ENCODE results near the gene PADI6.
"Not testable (repeated sequence)": the region's sequence is repeated elsewhere in the genome, so short reads cannot be mapped to it uniquely, and the experiment has no call there.

The PADI6 gene

GRCh38 chr1:17371896-17372295 is at the start of gene PADI6:
Gene PADI6 (plus strand): TSS chr1:17372196. CDS start chr1:17372246, 50 bp downstream.
- no peak for DNase-seq

GRCh38 chr1:17328855-17329254 is 43.1 kb upstream of the PADI6 start:
- no peak for DNase-seq

DNA sequence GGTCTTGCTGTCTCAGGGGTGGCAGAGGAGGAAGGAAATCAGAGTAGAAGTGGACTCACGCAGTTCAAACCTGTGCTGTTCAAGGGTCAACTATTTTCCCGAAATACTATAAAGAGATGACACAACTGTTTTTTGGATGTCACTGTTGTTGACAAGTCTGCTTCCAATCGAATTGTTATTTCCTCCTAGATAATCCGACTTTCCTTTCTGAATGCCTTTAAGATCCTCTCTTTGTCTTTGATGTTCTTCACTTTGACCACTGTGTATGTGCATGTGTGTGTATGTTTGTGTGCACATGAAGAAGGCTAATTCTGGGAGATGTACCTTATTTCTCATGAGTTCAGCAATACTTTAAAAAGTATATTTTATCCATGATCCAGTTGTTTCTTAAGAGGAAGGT is 42.4 kb upstream of the PADI6 start:
- DNase-seq = no peak

DNA sequence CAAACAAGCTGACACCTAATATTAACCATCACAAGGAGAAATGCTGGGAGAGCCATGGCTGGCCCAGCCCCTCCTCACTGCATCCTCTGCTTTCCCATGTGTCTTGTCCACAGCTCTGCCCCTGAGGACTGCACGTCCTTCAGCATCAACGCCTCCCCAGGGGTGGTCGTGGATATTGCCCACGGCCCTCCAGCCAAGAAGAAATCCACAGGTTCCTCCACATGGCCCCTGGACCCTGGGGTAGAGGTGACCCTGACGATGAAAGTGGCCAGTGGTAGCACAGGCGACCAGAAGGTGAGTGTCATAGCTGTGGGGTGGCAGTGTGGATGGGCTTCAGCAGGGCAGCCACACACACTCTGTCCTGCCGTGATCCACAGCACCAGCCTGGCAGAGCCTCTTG is 41.1 kb upstream of the PADI6 start:
- no peak for DNase-seq

- DNase-seq = no peak
These were observed 38.9 kb upstream of the PADI6 start for GRCh38 chr1:17333081-17333480.

GRCh38 chr1:17335821-17336710 is 35.9 kb upstream of the PADI6 start:
- peak; percentile 76 for DNase-seq

GRCh38 chr1:17338706-17339493 is 33.1 kb upstream of the PADI6 start:
- DNase-seq = peak; percentile 40

- no peak for DNase-seq
These were observed 32.5 kb upstream of the PADI6 start for GRCh38 chr1:17339521-17339920.

- no peak for DNase-seq
These were observed 31.6 kb upstream of the PADI6 start for GRCh38 chr1:17340358-17340757.

- no peak for DNase-seq
These were observed 30.0 kb upstream of the PADI6 start for GRCh38 chr1:17342014-17342441.

- not testable (repeated sequence) for DNase-seq
These were observed 26.5 kb upstream of the PADI6 start for GRCh38 chr1:17345506-17345905.

GRCh38 chr1:17346046-17346789 is 25.8 kb upstream of the PADI6 start:
- no peak for DNase-seq

DNA sequence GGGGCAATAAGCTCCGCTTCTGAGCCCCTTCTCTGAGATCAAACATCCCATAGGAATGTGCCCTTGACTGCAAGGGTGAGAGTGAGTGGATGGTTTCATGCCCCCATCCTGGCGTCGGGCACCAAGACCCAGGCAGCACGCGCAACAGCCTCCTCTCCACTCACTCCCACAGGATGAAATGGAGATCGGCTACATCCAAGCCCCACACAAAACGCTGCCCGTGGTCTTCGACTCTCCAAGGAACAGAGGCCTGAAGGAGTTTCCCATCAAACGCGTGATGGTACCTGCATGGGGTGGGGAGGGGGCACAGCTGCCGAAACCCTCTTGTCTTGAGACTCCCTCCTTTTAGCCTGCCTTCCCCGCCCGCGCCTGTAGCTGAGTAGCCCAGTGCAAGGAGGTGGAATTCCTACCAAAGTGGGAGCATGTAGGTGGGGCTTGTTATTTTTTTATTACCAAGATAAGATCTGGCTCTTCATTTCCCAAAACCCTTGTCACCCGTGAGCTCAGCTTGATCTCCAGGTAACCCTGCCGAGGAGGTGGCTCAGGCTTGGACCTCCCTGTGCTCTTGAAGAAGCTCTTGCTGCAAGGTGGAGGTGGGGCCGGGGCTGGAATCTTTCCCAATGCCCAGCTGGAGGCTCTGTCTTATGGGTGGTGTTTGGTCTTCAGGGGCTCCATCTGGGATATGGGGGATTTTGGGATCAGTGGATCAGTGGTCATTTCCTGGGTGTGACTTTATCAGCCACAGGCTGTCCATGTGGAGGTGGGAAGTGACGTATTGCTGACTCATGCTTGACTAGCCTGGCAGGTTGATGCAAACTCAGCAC is 24.0 kb upstream of the PADI6 start:
- no peak for DNase-seq

DNA sequence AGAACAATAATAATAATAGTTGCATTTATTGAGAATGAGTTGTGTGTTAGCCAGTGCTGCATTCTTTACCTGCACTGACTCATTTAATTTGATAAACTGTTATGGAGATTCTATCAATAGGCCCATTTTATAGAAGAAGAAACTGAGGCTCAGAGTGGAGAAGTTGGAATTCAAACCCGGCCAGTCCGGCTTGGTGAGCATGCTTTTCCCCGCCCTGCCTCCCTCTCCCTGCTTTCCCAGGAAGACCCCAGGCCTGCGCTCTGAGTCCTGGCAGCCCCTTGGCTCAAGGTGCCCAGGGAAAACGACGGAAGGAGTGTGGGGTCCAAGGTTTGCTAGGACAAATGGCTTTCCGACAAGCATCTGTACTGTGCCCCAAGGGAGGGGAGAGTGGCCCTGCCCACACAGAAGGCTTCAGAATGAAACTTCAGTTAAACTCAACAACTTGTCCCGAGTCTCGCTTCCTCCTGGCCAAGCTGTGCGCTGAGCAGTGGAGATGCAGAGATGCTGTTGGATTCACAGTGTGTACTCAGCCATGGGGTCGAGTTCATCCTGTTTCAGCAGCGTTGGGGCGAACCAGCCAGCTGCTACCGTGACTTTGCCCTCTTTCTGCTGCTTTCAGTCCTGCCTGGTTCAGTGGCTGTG is 23.3 kb upstream of the PADI6 start:
- no peak for DNase-seq

GRCh38 chr1:17350083-17350482 is 21.9 kb upstream of the PADI6 start:
- DNase-seq = no peak

GRCh38 chr1:17350928-17351446 is 21.0 kb upstream of the PADI6 start:
- DNase-seq = no peak

- DNase-seq = no peak
These were observed 20.2 kb upstream of the PADI6 start for GRCh38 chr1:17351598-17352324.

- no peak for DNase-seq
These were observed 19.5 kb upstream of the PADI6 start for GRCh38 chr1:17352419-17352909.

GRCh38 chr1:17355898-17356297 is 16.1 kb upstream of the PADI6 start:
- no peak for DNase-seq

DNA sequence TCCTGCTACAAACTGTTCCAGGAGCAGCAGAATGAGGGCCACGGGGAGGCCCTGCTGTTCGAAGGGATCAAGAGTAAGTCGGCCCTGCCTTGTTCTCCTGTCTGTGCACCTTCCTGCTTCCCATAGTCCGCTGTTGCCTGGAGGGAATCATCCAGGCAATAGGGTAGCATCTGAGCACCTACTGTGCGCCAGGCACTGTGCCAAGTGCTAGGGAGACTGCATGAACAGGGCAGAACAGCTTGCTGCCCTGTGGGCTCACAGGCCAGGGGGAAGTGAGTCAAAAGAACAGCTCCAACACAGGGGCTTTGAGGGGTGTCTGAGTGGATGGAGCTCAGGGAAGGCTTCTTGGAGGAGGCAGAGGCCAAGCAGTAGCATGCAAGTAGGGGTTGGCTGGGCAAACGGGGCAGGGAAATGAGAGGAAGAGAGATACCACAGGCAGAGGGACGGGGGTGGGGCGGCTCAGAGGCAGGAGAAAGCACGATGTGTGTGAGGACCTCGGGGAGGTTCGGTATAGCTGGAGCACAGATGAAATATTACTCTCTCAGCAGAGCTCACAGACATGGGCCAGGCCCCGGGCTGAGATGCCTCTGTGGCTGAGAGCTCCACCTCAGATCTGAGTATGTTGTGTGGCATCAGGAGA is 15.5 kb upstream of the PADI6 start:
- no peak for DNase-seq
